Loucy (cell line): ENCODE measurements around the gene ALKBH5.

Experiments
- H2AFZ ChIP-seq: fragments of 200-600 bp; sonication (generic); 2 replicates; pipeline ENCODE4 v1.6.0; 2016; ENCODE audit warnings: antibody characterized with exemption, mild to moderate bottlenecking, low read length, moderate library complexity
- H3F3A ChIP-seq: fragments of 200-600 bp; 2 replicates; pipeline ENCODE4 v1.6.0; 2016; ENCODE audit warnings: antibody characterized with exemption, low read depth, mild to moderate bottlenecking
- H3K27me3 ChIP-seq: fragments of 200-600 bp; sonication (generic); 2 replicates; pipeline ENCODE4 v1.6.1; 2014; ENCODE audit warnings: low read length, mild to moderate bottlenecking; ENCODE audit not compliant: insufficient read depth, poor library complexity, severe bottlenecking
- H3K36me3 ChIP-seq: fragments of 200-600 bp; sonication (generic); 2 replicates; pipeline ENCODE4 v1.6.1; 2016; ENCODE audit warnings: low read length; ENCODE audit not compliant: insufficient read depth
- H3K4me1 ChIP-seq: fragments of 200-600 bp; sonication (generic); 2 replicates; pipeline ENCODE4 v1.5.1; 2014; ENCODE audit warnings: low read length, mild to moderate bottlenecking; ENCODE audit not compliant: insufficient read depth, poor library complexity, severe bottlenecking
- H3K4me2 ChIP-seq: fragments of 200-600 bp; sonication (generic); 2 replicates; pipeline ENCODE4 v1.6.0; 2014; ENCODE audit warnings: antibody characterized with exemption, low read length, low read depth, mild to moderate bottlenecking; ENCODE audit not compliant: poor library complexity, severe bottlenecking
- H3K4me3 ChIP-seq: fragments of 200-600 bp; sonication (generic); 2 replicates; pipeline ENCODE4 v1.5.1; 2014; ENCODE audit warnings: low read length, mild to moderate bottlenecking, mixed read lengths; ENCODE audit not compliant: poor library complexity, severe bottlenecking
- H3K79me2 ChIP-seq: fragments of 200-600 bp; sonication (generic); 2 replicates; pipeline ENCODE4 v1.6.1; 2014; ENCODE audit warnings: low read length; ENCODE audit not compliant: insufficient read depth
- H3K9ac ChIP-seq: fragments of 200-600 bp; sonication (generic); 2 replicates; pipeline ENCODE4 v1.6.0; 2014; ENCODE audit warnings: mild to moderate bottlenecking, low read depth, low read length, moderate library complexity; ENCODE audit not compliant: poor library complexity, severe bottlenecking
- H3K9me2 ChIP-seq: fragments of 200-600 bp; sonication (generic); replicated peaks from 2 replicates; pipeline ENCODE4 v1.6.1; 2016; ENCODE audit warnings: low read depth, low read length, mixed read lengths
- H3K9me3 ChIP-seq: fragments of 200-600 bp; sonication (generic); 2 replicates; pipeline ENCODE4 v1.6.1; 2014; ENCODE audit warnings: mild to moderate bottlenecking, antibody characterized with exemption, low read length, low read depth; ENCODE audit not compliant: insufficient read depth
- H4K20me1 ChIP-seq: fragments of 200-600 bp; sonication (generic); 2 replicates; pipeline ENCODE4 v1.6.0; 2014; ENCODE audit warnings: antibody characterized with exemption, low read length, mild to moderate bottlenecking; ENCODE audit not compliant: insufficient read depth, poor library complexity, severe bottlenecking
- EZH2phosphoT487 ChIP-seq: fragments of 200-600 bp; IDR thresholded peaks from 2 replicates; pipeline ENCODE4 v1.6.1; 2018; ENCODE audit warnings: antibody characterized with exemption, mild to moderate bottlenecking, moderate library complexity, borderline replicate concordance
- TF ChIP-seq, protein P1 (sequence below): fragments of 200-600 bp; sonication (generic); conservative IDR thresholded peaks from 2 replicates; pipeline ENCODE4 v1.5.1; 2014; ENCODE audit warnings: mild to moderate bottlenecking, antibody characterized with exemption, low read length

ALKBH5 gene

DNA sequence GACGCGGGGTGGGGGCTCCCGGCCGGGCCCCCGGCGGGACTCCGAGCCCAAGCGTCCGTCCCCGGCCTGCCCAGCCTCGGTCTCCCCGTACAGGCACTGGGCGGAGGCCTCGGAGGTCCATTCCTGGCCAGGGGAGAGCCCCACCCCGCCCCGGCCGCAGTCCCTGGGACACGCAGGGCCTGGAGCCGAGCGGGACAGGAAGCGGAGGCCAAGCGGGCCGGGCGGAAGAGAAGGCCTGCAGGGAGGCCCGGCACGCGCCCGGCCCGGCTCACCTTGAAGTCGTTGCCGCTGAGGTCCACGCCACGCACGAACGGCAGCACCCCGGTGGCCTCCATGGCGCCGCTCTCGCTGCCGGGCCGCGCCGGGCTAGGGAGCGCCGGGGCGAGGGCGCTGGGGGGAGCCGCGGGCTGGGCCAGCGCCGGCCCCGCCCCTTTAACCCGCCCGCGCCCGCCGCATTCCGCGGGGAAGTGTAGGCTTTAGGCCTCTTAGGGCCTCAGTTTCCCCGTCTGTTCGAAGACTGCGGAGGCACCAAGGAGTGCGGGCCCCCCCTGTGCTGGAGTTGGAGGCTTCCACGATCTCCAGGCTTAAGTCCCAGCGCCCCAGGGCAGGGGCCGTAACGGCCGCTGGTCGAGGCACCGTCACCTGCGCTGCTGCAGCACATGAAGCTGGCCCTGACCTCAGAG, 74.9 kb downstream of the ALKBH5 start, which contains the start of gene FLII:
FLII (minus strand) TSS at position 383 of the 683 bp plus-strand sequence; CDS start at position 335, 48 bp downstream.
- Histone ChIP-seq H3K36me3 (peaks cover 16% of the 10 kb centered on the region; the same call in 1 of the 2 replicates), H3K27me3 (no peaks in the 10 kb centered on the region), H3F3A (no peaks in the 10 kb centered on the region), H4K20me1 (peaks cover 25% of the 10 kb centered on the region), H3K79me2 (peaks cover 40% of the 10 kb centered on the region), H3K9me3 (no peaks in the 10 kb centered on the region), H3K4me2 (peak within 1 kb of the TSS; percentile 80), H3K4me3 (peak within 1 kb of the TSS; percentile 93), H3K9me2 (no peaks in the 10 kb centered on the region), H3K9ac (peak within 1 kb of the TSS; percentile 84), H2AFZ (peak within 1 kb of the TSS; percentile 99), H3K4me1 (peaks cover 27% of the 10 kb centered on the region)
- TF ChIP-seq, protein P1, sequence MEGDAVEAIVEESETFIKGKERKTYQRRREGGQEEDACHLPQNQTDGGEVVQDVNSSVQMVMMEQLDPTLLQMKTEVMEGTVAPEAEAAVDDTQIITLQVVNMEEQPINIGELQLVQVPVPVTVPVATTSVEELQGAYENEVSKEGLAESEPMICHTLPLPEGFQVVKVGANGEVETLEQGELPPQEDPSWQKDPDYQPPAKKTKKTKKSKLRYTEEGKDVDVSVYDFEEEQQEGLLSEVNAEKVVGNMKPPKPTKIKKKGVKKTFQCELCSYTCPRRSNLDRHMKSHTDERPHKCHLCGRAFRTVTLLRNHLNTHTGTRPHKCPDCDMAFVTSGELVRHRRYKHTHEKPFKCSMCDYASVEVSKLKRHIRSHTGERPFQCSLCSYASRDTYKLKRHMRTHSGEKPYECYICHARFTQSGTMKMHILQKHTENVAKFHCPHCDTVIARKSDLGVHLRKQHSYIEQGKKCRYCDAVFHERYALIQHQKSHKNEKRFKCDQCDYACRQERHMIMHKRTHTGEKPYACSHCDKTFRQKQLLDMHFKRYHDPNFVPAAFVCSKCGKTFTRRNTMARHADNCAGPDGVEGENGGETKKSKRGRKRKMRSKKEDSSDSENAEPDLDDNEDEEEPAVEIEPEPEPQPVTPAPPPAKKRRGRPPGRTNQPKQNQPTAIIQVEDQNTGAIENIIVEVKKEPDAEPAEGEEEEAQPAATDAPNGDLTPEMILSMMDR = no peak
- no peak for TF ChIP-seq EZH2phosphoT487
